ENCODE results near the gene NUP37.
A peak's percentile ranks its signal among the peaks of the same experiment; 100 is the strongest.
"Not testable (repeated sequence)": the region's sequence is repeated elsewhere in the genome, so short reads cannot be mapped to it uniquely, and the experiment has no call there.

Gene NUP37

GRCh38 chr12:102119674-102120563 lies at the start of gene NUP37, which contains the start of gene PARPBP:
Gene NUP37 (minus strand): TSS chr12:102120114. CDS start chr12:102118518, 1,596 bp downstream.
Gene PARPBP (plus strand): TSS chr12:102120183. CDS start chr12:102123889, 3,706 bp downstream.
- peak; percentile 81 for DNase-seq (ENCODE audit: low read depth)

- no peak for DNase-seq (ENCODE audit: low read depth)
These were observed 48.1 kb upstream of the NUP37 start for GRCh38 chr12:102167821-102168604.

- no peak for DNase-seq (ENCODE audit: low read depth)
These were observed 43.5 kb upstream of the NUP37 start for GRCh38 chr12:102163383-102163782.

GRCh38 chr12:102155206-102155605 lies 35.3 kb upstream of the NUP37 start:
- DNase-seq (ENCODE audit: low read depth) = not testable (repeated sequence)

GRCh38 chr12:102147062-102147587 lies 27.2 kb upstream of the NUP37 start:
- DNase-seq (ENCODE audit: low read depth) = not testable (repeated sequence)

GRCh38 chr12:102144221-102144620 lies 24.3 kb upstream of the NUP37 start:
- no peak for DNase-seq (ENCODE audit: low read depth)

GRCh38 chr12:102142866-102143373 lies 23.0 kb upstream of the NUP37 start:
- not testable (repeated sequence) for DNase-seq (ENCODE audit: low read depth)

- DNase-seq (ENCODE audit: low read depth) = not testable (repeated sequence)
These were observed 17.7 kb upstream of the NUP37 start for GRCh38 chr12:102137619-102138018.

- DNase-seq (ENCODE audit: low read depth) = not testable (repeated sequence)
These were observed 11.5 kb upstream of the NUP37 start for GRCh38 chr12:102131442-102131841.

GRCh38 chr12:102130720-102131119 lies 10.8 kb upstream of the NUP37 start:
- not testable (repeated sequence) for DNase-seq (ENCODE audit: low read depth)

- not testable (repeated sequence) for DNase-seq (ENCODE audit: low read depth)
These were observed 1.4 kb upstream of the NUP37 start for GRCh38 chr12:102121328-102121727.

GRCh38 chr12:102120886-102121285 lies 972 bp upstream of the NUP37 start:
- no peak for DNase-seq (ENCODE audit: low read depth)

GRCh38 chr12:102120564-102120873 lies 605 bp upstream of the NUP37 start:
- DNase-seq (ENCODE audit: low read depth) = no peak

- no peak for DNase-seq (ENCODE audit: low read depth)
These were observed 1.0 kb downstream of the NUP37 start for GRCh38 chr12:102118874-102119273.

GRCh38 chr12:102116392-102116791 lies 3.5 kb downstream of the NUP37 start:
- DNase-seq (ENCODE audit: low read depth) = no peak

GRCh38 chr12:102114212-102114611 lies 5.7 kb downstream of the NUP37 start:
- no peak for DNase-seq (ENCODE audit: low read depth)

GRCh38 chr12:102110782-102111181 lies 9.1 kb downstream of the NUP37 start:
- DNase-seq (ENCODE audit: low read depth) = no peak

- no peak for DNase-seq (ENCODE audit: low read depth)
These were observed 11.9 kb downstream of the NUP37 start for GRCh38 chr12:102107970-102108369.

- DNase-seq (ENCODE audit: low read depth) = no peak
These were observed 13.0 kb downstream of the NUP37 start for GRCh38 chr12:102106905-102107304.

- DNase-seq (ENCODE audit: low read depth) = no peak
These were observed 23.1 kb downstream of the NUP37 start for GRCh38 chr12:102096855-102097254.

- no peak for DNase-seq (ENCODE audit: low read depth)
These were observed 24.1 kb downstream of the NUP37 start for GRCh38 chr12:102095677-102096263.

- DNase-seq (ENCODE audit: low read depth) = no peak
These were observed 26.6 kb downstream of the NUP37 start for GRCh38 chr12:102093319-102093718.

All from stimulated activated CD8-positive, alpha-beta memory T cell treated with anti-CD3 and anti-CD28 coated beads, Interleukin-15, amount 100 ng/mL, for 1 hour (primary cell).